Tibial nerve (tissue), 4 donors: ENCODE results near the gene ANO1. TPM values are rescaled to one million over a fixed set of nuclear protein-coding genes. Genes with fewer than 3 reads are reported as not detected.

Source experiments
- DNase-seq, 2 donors: peaks; one replicate each; pipeline ENCODE4 v3.0.0-alpha.2; 2019; ENCODE audit warnings: low spot score in 2 of 2
- H3K27ac ChIP-seq, 4 donors: fragments of 200-600 bp; sonication (generic) in 3 of 4; one replicate each; pipeline ENCODE4 v1.5.1; 2017 to 2019; ENCODE audit warnings: mild to moderate bottlenecking in 1 of 4
- H3K27me3 ChIP-seq, 2 donors: fragments of 200-600 bp; sonication (generic) in 1 of 2; one replicate each; pipeline versions ENCODE4 v1.5.1 to v1.6.0; 2017 to 2019
- H3K36me3 ChIP-seq, 3 donors: fragments of 200-600 bp; sonication (generic); one replicate each; pipeline ENCODE4 v1.5.1; 2018 to 2019
- H3K4me1 ChIP-seq, 4 donors: fragments of 200-600 bp; sonication (generic) in 3 of 4; one replicate each; pipeline ENCODE4 v1.5.1; 2017 to 2019
- H3K4me3 ChIP-seq, 4 donors: fragments of 200-600 bp; sonication (generic) in 3 of 4; one replicate each; pipeline ENCODE4 v1.5.1; 2017 to 2019; ENCODE audit warnings: mild to moderate bottlenecking in 1 of 4, moderate library complexity in 1 of 4
- H3K9me3 ChIP-seq, 4 donors: fragments of 200-600 bp; sonication (generic) in 3 of 4; one replicate each; pipeline ENCODE4 v1.5.1; 2017 to 2019
- CTCF ChIP-seq, 5 experiments: fragments of 200-600 bp in 3 of 5; fragments of 450-650 bp in 2 of 5; sonication (generic) in 3 of 5; IDR thresholded peaks; one replicate each; pipeline ENCODE4 v1.5.1; 2016 to 2019; ENCODE audit warnings: antibody characterized with exemption in 5 of 5, mild to moderate bottlenecking in 3 of 5, moderate library complexity in 2 of 5
- EP300 ChIP-seq, 2 donors: sonication (generic); formaldehyde crosslinking; IDR thresholded peaks; one replicate each; pipeline ENCODE4 v1.6.1; 2017; ENCODE audit warnings: antibody characterized with exemption in 2 of 2, mild to moderate bottlenecking in 1 of 2
- POLR2A ChIP-seq, 2 donors: fragments of 450-650 bp; IDR thresholded peaks; one replicate each; pipeline ENCODE4 v1.6.1; 2017; ENCODE audit warnings: antibody characterized with exemption in 2 of 2, mild to moderate bottlenecking in 2 of 2, moderate library complexity in 2 of 2
- WGBS, 2 donors: methylation state at CpG; one replicate each; pipeline ENCODE4 v1.1.5; 2018; 5-methylcytosine and 5-hydroxymethylcytosine counted together
- total RNA-seq, 4 donors: library from RNA; depleted of rRNA; stranded (reverse); fragments of >200 nt; gene quantifications; one replicate each; pipeline ENCODE4 v1.1.0, GENCODE V29; 2016

The ANO1 gene
- total RNA-seq, 4 donors from 2014 or later = 1.7 to 6.3 (median 4.1) TPM

- Histone ChIP-seq H3K4me1 (peaks cover 0 to 19% (median 4%) of the 10 kb centered on the region in 4 donors), H3K27me3 (peaks cover 0 to 19% of the 10 kb centered on the region in 2 donors), H3K27ac (no peak overlapping the region), H3K4me3 (no peak overlapping the region), H3K36me3 (no peaks in the 10 kb centered on the region), H3K9me3 (no peaks in the 10 kb centered on the region)
- TF ChIP-seq EP300 (IDR thresholded peaks at IDR 0.05) (no peak), CTCF (IDR thresholded peaks at IDR 0.05) (no peak), POLR2A (IDR thresholded peaks at IDR 0.05) (no peak)
- WGBS, 2 donors = 95% methylated on average over 6 of the region's 12 CpGs; no CpG with 5 or more reads in 1 of the 2 donors
- DNase-seq = no peak
Measured at GRCh38 chr11:70137383-70137782, 59.3 kb downstream of the ANO1 start.

- no peaks in the 10 kb centered on the region for H3K9me3 ChIP-seq
- peaks cover 0 to 19% (median 4%) of the 10 kb centered on the region in 4 donors for H3K4me1 ChIP-seq
- H3K4me3 ChIP-seq = no peak overlapping the region
- no peaks in the 10 kb centered on the region for H3K36me3 ChIP-seq
- H3K27me3 ChIP-seq = peaks cover 0 to 29% of the 10 kb centered on the region in 2 donors
- H3K27ac ChIP-seq = no peak overlapping the region
- TF ChIP-seq EP300 (IDR thresholded peaks at IDR 0.05) = no peak
- TF ChIP-seq CTCF (IDR thresholded peaks at IDR 0.05) = no peak
- TF ChIP-seq POLR2A (IDR thresholded peaks at IDR 0.05) = no peak
- 89 to 91% methylated on average over 9 of the region's 9 CpGs for WGBS, 2 donors
- no peak for DNase-seq
Measured at GRCh38 chr11:70138403-70138802, 60.3 kb downstream of the ANO1 start.

GRCh38 chr11:70139785-70140410, 61.8 kb downstream of the ANO1 start:
- Histone ChIP-seq H3K27me3 (peaks cover 0 to 43% of the 10 kb centered on the region in 2 donors), H3K4me1 (peaks cover 0 to 16% (median 4%) of the 10 kb centered on the region in 4 donors), H3K36me3 (no peaks in the 10 kb centered on the region), H3K4me3 (no peak overlapping the region), H3K9me3 (no peaks in the 10 kb centered on the region), H3K27ac (no peak overlapping the region)
- no peak for DNase-seq
- 90 to 94% methylated on average over 15 of the region's 15 CpGs for WGBS, 2 donors
- TF ChIP-seq EP300 (IDR thresholded peaks at IDR 0.05) (no peak), CTCF (IDR thresholded peaks at IDR 0.05) (no peak), POLR2A (IDR thresholded peaks at IDR 0.05) (no peak)

GRCh38 chr11:70140711-70141485, 62.8 kb downstream of the ANO1 start:
- Histone ChIP-seq H3K4me3 (no peak overlapping the region), H3K27me3 (peaks cover 0 to 50% of the 10 kb centered on the region in 2 donors), H3K36me3 (no peaks in the 10 kb centered on the region), H3K4me1 (peaks cover 0 to 11% (median 4%) of the 10 kb centered on the region in 4 donors), H3K9me3 (no peaks in the 10 kb centered on the region), H3K27ac (no peak overlapping the region)
- no peak for DNase-seq
- TF ChIP-seq POLR2A (IDR thresholded peaks at IDR 0.05) = no peak
- TF ChIP-seq EP300 (IDR thresholded peaks at IDR 0.05) = no peak
- TF ChIP-seq CTCF (IDR thresholded peaks at IDR 0.05) = no peak
- 42 to 52% methylated on average over 19 to 23 of the region's 24 CpGs for WGBS, 2 donors
